PC-3 (cell line): ENCODE measurements around the gene ARHGAP24.

ENCODE experiments used
- CTCF ChIP-seq: fragments of 300-600 bp; sonication (generic); conservative IDR thresholded peaks from 2 replicates; pipeline ENCODE4 v1.5.1; 2017; ENCODE audit warnings: antibody characterized with exemption, low read depth, mild to moderate bottlenecking, low read length
- EZH2 ChIP-seq: fragments of 300-600 bp; sonication (generic); IDR thresholded peaks from one replicate; pipeline ENCODE4 v1.6.1; 2017; ENCODE audit warnings: antibody characterized with exemption, mild to moderate bottlenecking, low read length; ENCODE audit not compliant: unreplicated experiment

- TF ChIP-seq CTCF (no peak), EZH2 (no peak)
These were observed 46.1 kb downstream of the ARHGAP24 start for GRCh38 chr4:85520765-85521749.
